Esophagus muscularis mucosa (tissue), 4 donors: Measurements from ENCODE around the gene TRDN.

ENCODE experiments used
- CTCF ChIP-seq, 3 experiments: fragments of 200-600 bp in 2 of 3; fragments of 450-650 bp in 1 of 3; sonication (generic) in 2 of 3; IDR thresholded peaks; one replicate each; pipeline ENCODE4 v1.5.1; 2017 to 2019; ENCODE audit warnings: antibody characterized with exemption in 3 of 3, mild to moderate bottlenecking in 2 of 3, moderate library complexity in 1 of 3
- EP300 ChIP-seq: sonication (generic); formaldehyde crosslinking; IDR thresholded peaks from one replicate; pipeline ENCODE4 v1.6.1; 2017; ENCODE audit warnings: antibody characterized with exemption
- POLR2A ChIP-seq: fragments of 450-650 bp; IDR thresholded peaks from one replicate; pipeline ENCODE4 v1.6.1; 2017; ENCODE audit warnings: antibody characterized with exemption, moderate library complexity, mild to moderate bottlenecking, low read depth
- POLR2AphosphoS5 ChIP-seq, 2 donors: sonication (generic); formaldehyde crosslinking; IDR thresholded peaks; one replicate each; pipeline ENCODE4 v1.6.1; 2017; ENCODE audit warnings: antibody characterized with exemption in 2 of 2

- TF ChIP-seq CTCF (IDR thresholded peaks at IDR 0.05) (no peak), POLR2A (no peak), EP300 (no peak), POLR2AphosphoS5 (IDR thresholded peaks at IDR 0.05) (no peak)
These were observed 428.7 kb downstream of the TRDN start for GRCh38 chr6:123207967-123208510.
